K562 (cell line): ENCODE measurements around the gene MLH1. TPM values are rescaled to one million over a fixed set of nuclear protein-coding genes. Genes with fewer than 3 reads are reported as not detected.
A peak's percentile ranks its signal among the peaks of the same experiment; 100 is the strongest.

Experiments
- ATAC-seq: fragments of 200-7000 bp; cut with Tn5 transposase; 3 replicates; pipeline ENCODE4 v1.9.1; 2020; ENCODE audit warnings: moderate library complexity
- BruUV-seq: library from RNA; stranded (reverse); fragments of 400-500 nt; replicated peaks from 2 replicates; lab custom pipeline; 2021; lab: Mats Ljungman, UMichigan
- CTCF ChIA-PET: fragments of 300-600 bp; formaldehyde crosslinking; extraction: SDS; loops from one replicate; lab custom pipeline; 2021; ENCODE audit warnings: low intra/inter-chr PET ratio; lab: Yijun Ruan, JAX
- POLR2A ChIA-PET: fragments of 300-600, 350-650 bp; sonication (Branson Sonifier 250); formaldehyde crosslinking; extraction: SDS; loops from one replicate; lab custom pipeline; 2021; ENCODE audit warnings: antibody characterized with exemption, inconsistent platforms; lab: Yijun Ruan, JAX
- DNase-seq, 4 experiments: peaks; one replicate each; pipeline versions ENCODE4 v3.0.0 to v3.0.0-alpha.2; 2011 to 2018; ENCODE audit warnings: low spot score in 3 of 4, mixed read lengths in 3 of 4; ENCODE audit errors: extremely low read depth in 1 of 4
- FAIRE-seq: peaks from 2 replicates; lab custom pipeline; 2011; peaks lifted over from hg19 to GRCh38; lab: Jason Lieb, UNC
- H2AFZ ChIP-seq: 2 replicates; pipeline ENCODE4 v1.6.0; 2011; ENCODE audit warnings: low read depth, low read length, control low read depth, inconsistent platforms
- H3K27ac ChIP-seq: fragments of 200-600 bp; 3 replicates; pipeline ENCODE4 v1.8.0; 2011; ENCODE audit warnings: low read depth, mild to moderate bottlenecking, control low read depth, inconsistent platforms, low read length, moderate library complexity, mixed read lengths; ENCODE audit errors: extremely low read depth
- H3K27me3 ChIP-seq, 2 experiments: fragments of 300-600 bp in 1 of 2; 2 replicates in 1 of 2; 3 replicates in 1 of 2; pipeline versions ENCODE4 v1.6.0 to v1.8.0; 2011; ENCODE audit warnings: inconsistent platforms in 2 of 2, low read length in 2 of 2, mild to moderate bottlenecking in 1 of 2, mixed read lengths in 1 of 2, moderate library complexity in 1 of 2; ENCODE audit not compliant: control insufficient read depth in 2 of 2, insufficient read depth in 2 of 2
- H3K36me3 ChIP-seq: fragments of 300-600 bp; 3 replicates; pipeline ENCODE4 v1.8.0; 2011; ENCODE audit warnings: mild to moderate bottlenecking, low read length, inconsistent platforms; ENCODE audit not compliant: control insufficient read depth, insufficient read depth
- H3K4me1 ChIP-seq, 2 experiments: fragments of 200-600 bp in 1 of 2; replicated peaks in 1 of 2; 2 replicates in 1 of 2; 3 replicates in 1 of 2; pipeline versions ENCODE4 v1.5.1 to v1.8.0; 2011; ENCODE audit warnings: inconsistent platforms in 2 of 2, low read length in 2 of 2, mild to moderate bottlenecking in 1 of 2, mixed read lengths in 1 of 2, moderate library complexity in 1 of 2; ENCODE audit not compliant: control insufficient read depth in 2 of 2, insufficient read depth in 2 of 2
- H3K4me2 ChIP-seq: 2 replicates; pipeline ENCODE4 v1.6.1; 2011; ENCODE audit warnings: low read length, control low read depth, inconsistent platforms, mixed read lengths; ENCODE audit not compliant: insufficient read depth
- H3K4me3 ChIP-seq: fragments of 200-600 bp; sonication (generic), shearing (Covaris generic); 2 replicates; pipeline ENCODE4 v1.5.1; 2016; ENCODE audit warnings: control low read depth, inconsistent platforms
- H3K79me2 ChIP-seq: fragments of 200-600 bp; 3 replicates; pipeline ENCODE4 v1.8.0; 2011; ENCODE audit warnings: low read length, inconsistent platforms; ENCODE audit not compliant: control insufficient read depth, insufficient read depth
- H3K9ac ChIP-seq, 2 experiments: 2 replicates each; pipeline versions ENCODE4 v1.6.0 to v1.6.1; 2011; ENCODE audit warnings: low read depth in 2 of 2, low read length in 2 of 2, control low read depth in 1 of 2, inconsistent platforms in 1 of 2, mild to moderate bottlenecking in 1 of 2, mixed read lengths in 1 of 2; ENCODE audit not compliant: insufficient read depth in 1 of 2
- H3K9me1 ChIP-seq: one replicate; pipeline ENCODE4 v1.6.0; 2011; ENCODE audit warnings: inconsistent platforms, mild to moderate bottlenecking, low read length, moderate library complexity; ENCODE audit not compliant: control insufficient read depth, insufficient read depth
- H3K9me3 ChIP-seq: replicated peaks from 2 replicates; pipeline ENCODE4 v1.5.1; 2011; ENCODE audit warnings: low read depth, low read length, inconsistent platforms; ENCODE audit not compliant: control insufficient read depth, insufficient read depth
- H4K20me1 ChIP-seq: replicated peaks from 2 replicates; pipeline ENCODE4 v1.6.1; 2011; ENCODE audit warnings: low read length, inconsistent platforms, mixed read lengths; ENCODE audit not compliant: control insufficient read depth, insufficient read depth
- ARHGAP35 ChIP-seq: fragments of 450-650 bp; IDR thresholded peaks from 2 replicates; pipeline ENCODE4 v1.6.1; 2018; ENCODE audit not compliant: partially characterized antibody
- ATF1 ChIP-seq, 2 experiments: fragments of 450-650 bp in 1 of 2; IDR thresholded peaks; 2 replicates each; pipeline ENCODE4 v1.6.1; 2016; ENCODE audit warnings: missing compliant biosample characterization in 1 of 2, missing genetic modification characterization in 1 of 2
- GABPB1 ChIP-seq: sonication (generic); formaldehyde crosslinking; IDR thresholded peaks from 2 replicates; pipeline ENCODE4 v1.8.0; 2022; ENCODE audit warnings: mild to moderate bottlenecking, missing genetic modification reagents
- IRF2 ChIP-seq: sonication (generic); formaldehyde crosslinking; IDR thresholded peaks from 2 replicates; pipeline ENCODE4 v1.8.1; 2022; ENCODE audit warnings: mild to moderate bottlenecking, missing genetic modification reagents
- NBN ChIP-seq: fragments of 450-650 bp; IDR thresholded peaks from 2 replicates; pipeline ENCODE4 v1.6.1; 2016; ENCODE audit warnings: low read depth, mild to moderate bottlenecking
- PTBP1 ChIP-seq: fragments of 200-400 bp; formaldehyde crosslinking; IDR thresholded peaks from 2 replicates; pipeline ENCODE4 v1.6.1; 2017; ENCODE audit warnings: low read depth, low read length
- RBM34 ChIP-seq: fragments of 200-400 bp; formaldehyde crosslinking; IDR thresholded peaks from 2 replicates; pipeline ENCODE4 v1.6.1; 2018; ENCODE audit warnings: low read length, borderline replicate concordance; ENCODE audit not compliant: insufficient read depth
- TAF7 ChIP-seq: fragments of 450-650 bp; IDR thresholded peaks from 2 replicates; pipeline ENCODE4 v1.6.1; 2016; ENCODE audit warnings: missing genetic modification characterization, missing compliant biosample characterization
- TBL1XR1 ChIP-seq, 2 experiments: IDR thresholded peaks; 2 replicates each; pipeline ENCODE4 v1.6.1; 2012; ENCODE audit warnings: improper control_type of control experiment in 2 of 2, low read length in 2 of 2, mild to moderate bottlenecking in 1 of 2
- ZNF274 ChIP-seq: IDR thresholded peaks from 2 replicates; pipeline ENCODE4 v1.6.1; 2011; ENCODE audit warnings: low read depth, mild to moderate bottlenecking, low read length, moderate library complexity, borderline replicate concordance
- ZNF347 ChIP-seq: fragments of 450-650 bp; formaldehyde crosslinking; IDR thresholded peaks from 2 replicates; pipeline ENCODE4 v1.4.0; 2020; ENCODE audit warnings: low read depth, mild to moderate bottlenecking, moderate library complexity
- WGBS: fragments of 100-300 bp; shearing (Covaris generic); methylation state at CpG from one replicate; pipeline ENCODE4 v1.1.6; 2016; ENCODE audit warnings: low coverage, mixed read lengths; ENCODE audit not compliant: insufficient coverage; ENCODE audit errors: missing lambda C conversion rate; 5-methylcytosine and 5-hydroxymethylcytosine counted together
- in situ Hi-C: fragments of 300-500 bp; cut with MboI; formaldehyde crosslinking; loops from 4 replicates; pipeline ENCODE4 v1.15.0; 2018; ENCODE audit warnings: inconsistent platforms, mixed read lengths
- intact Hi-C: fragments of 100-400 bp; cut with micrococcal nuclease; formaldehyde crosslinking; loops from 2 replicates; pipeline ENCODE4 v1.14.2; 2022
- polyA plus RNA-seq, 8 experiments: library from polyadenylated mRNA; depleted of rRNA in 4 of 8; stranded (reverse) in 5 of 8; unstranded in 3 of 8; fragments of >200 nt; fragmentation: Nextera tagmentation in 2 of 8; fragmentation: Illumina TruSeq in 1 of 8; extraction: Ambion mirVana in 2 of 8; extraction: Trizol in 1 of 8; gene quantifications; 2 replicates each; pipeline versions ENCODE4 v1.2.1 to v1.2.3, GENCODE V29; 2011 to 2014; ENCODE audit warnings: inconsistent platforms in 1 of 8, missing spikeins in 1 of 8
- total RNA-seq, 7 experiments: library from RNA; depleted of rRNA in 6 of 7; stranded (reverse); fragments of >200 nt in 6 of 7; fragmentation: Illumina TruSeq in 2 of 7; extraction: Trizol in 2 of 7; gene quantifications; 2 replicates each; pipeline versions ENCODE4 v1.2.1 to v1.2.3, GENCODE V29; 2011 to 2021; ENCODE audit warnings: low replicate concordance in 1 of 7
- TF ChIP-seq, protein P1 (sequence below): fragments of 250-450 bp; sonication (Bioruptor Pico); IDR thresholded peaks from 2 replicates; pipeline ENCODE4 v1.4.0; 2020; ENCODE audit warnings: mild to moderate bottlenecking, moderate library complexity
- TF ChIP-seq, protein P2 (sequence below), 2 experiments: IDR thresholded peaks in 1 of 2; conservative IDR thresholded peaks in 1 of 2; 2 replicates each; pipeline ENCODE4 v1.6.1; 2016; ENCODE audit warnings: low read depth in 2 of 2, mild to moderate bottlenecking in 1 of 2, missing compliant biosample characterization in 1 of 2, missing genetic modification characterization in 1 of 2, moderate library complexity in 1 of 2
- TF ChIP-seq, protein P3 (sequence below): fragments of 150-350 bp; IDR thresholded peaks from 2 replicates; pipeline ENCODE4 v1.6.1; 2014; ENCODE audit warnings: low read depth, mild to moderate bottlenecking, low read length, borderline replicate concordance

Gene MLH1
- total and polyA plus RNA-seq, 9 of the 15 experiments (the other 6 are each of a cell fraction or from before 2014, with no cell fraction given): 76.4 to 155 (median 117) TPM

DNA sequence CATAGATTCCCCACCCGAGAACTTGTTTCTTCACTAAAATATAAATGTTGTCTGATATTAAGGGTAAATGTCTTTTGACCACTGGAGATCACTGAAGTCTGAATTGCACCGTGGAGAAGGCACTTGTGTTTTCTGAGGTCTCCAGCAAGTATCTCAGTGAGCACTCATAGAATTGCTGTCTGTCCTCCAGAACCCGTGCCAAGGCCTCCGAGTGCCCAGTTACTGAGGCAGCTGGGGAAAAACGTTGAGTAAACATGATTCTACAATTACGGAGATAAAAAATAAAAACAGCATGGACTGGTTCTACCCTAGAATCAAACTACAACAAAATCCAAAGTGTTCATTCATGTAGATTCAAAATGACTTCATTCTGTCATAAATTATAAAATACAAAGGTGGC, 60.0 kb downstream of the MLH1 start:
- Histone ChIP-seq H3K27ac (no peak overlapping the region), H3K36me3 (peaks cover 90% of the 10 kb centered on the region), H3K4me3 (no peak overlapping the region), H3K9ac (no peak overlapping the region), H3K27me3 (no peaks in the 10 kb centered on the region), H2AFZ (no peak overlapping the region), H4K20me1 (no peaks in the 10 kb centered on the region), H3K4me2 (no peak overlapping the region), H3K9me1 (no peaks in the 10 kb centered on the region), H3K79me2 (no peaks in the 10 kb centered on the region), H3K4me1 (peaks cover 0 to 3% of the 10 kb centered on the region in 2 experiments; a peak in 2 of 5 replicates), H3K9me3 (no peaks in the 10 kb centered on the region)
- 85% methylated on average over 6 of the region's 6 CpGs for WGBS
- in situ Hi-C loops (no loop called here), intact Hi-C loops (no loop called here)
- ATAC-seq (no peak), FAIRE-seq (no peak), DNase-seq (no peak)
- TSS peak; percentile 36 for BruUV-seq
- ChIA-PET CTCF (no interaction called here), POLR2A (no interaction called here)
- no peak for TF ChIP-seq TAF7 (tag)
- no peak for TF ChIP-seq RBM34
- TF ChIP-seq ZNF347 (CRISPR knock-in tag): no peak
- TF ChIP-seq ATF1 (CRISPR knock-in tag; IDR thresholded peaks at IDR 0.05): no peak
- TF ChIP-seq ATF1 (tag; IDR thresholded peaks at IDR 0.05): no peak
- no peak for TF ChIP-seq TBL1XR1 (IDR thresholded peaks at IDR 0.05; ENCODE audit: low read length in 2 of 2)
- TF ChIP-seq, protein P1, sequence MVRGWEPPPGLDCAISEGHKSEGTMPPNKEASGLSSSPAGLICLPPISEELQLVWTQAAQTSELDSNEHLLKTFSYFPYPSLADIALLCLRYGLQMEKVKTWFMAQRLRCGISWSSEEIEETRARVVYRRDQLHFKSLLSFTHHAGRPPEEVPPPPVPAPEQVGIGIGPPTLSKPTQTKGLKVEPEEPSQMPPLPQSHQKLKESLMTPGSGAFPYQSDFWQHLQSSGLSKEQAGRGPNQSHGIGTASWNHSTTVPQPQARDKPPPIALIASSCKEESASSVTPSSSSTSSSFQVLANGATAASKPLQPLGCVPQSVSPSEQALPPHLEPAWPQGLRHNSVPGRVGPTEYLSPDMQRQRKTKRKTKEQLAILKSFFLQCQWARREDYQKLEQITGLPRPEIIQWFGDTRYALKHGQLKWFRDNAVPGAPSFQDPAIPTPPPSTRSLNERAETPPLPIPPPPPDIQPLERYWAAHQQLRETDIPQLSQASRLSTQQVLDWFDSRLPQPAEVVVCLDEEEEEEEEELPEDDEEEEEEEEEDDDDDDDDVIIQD (CRISPR knock-in tag): no peak
- TF ChIP-seq PTBP1: no peak
- TF ChIP-seq GABPB1 (CRISPR knock-in tag): no peak
- TF ChIP-seq, protein P2, sequence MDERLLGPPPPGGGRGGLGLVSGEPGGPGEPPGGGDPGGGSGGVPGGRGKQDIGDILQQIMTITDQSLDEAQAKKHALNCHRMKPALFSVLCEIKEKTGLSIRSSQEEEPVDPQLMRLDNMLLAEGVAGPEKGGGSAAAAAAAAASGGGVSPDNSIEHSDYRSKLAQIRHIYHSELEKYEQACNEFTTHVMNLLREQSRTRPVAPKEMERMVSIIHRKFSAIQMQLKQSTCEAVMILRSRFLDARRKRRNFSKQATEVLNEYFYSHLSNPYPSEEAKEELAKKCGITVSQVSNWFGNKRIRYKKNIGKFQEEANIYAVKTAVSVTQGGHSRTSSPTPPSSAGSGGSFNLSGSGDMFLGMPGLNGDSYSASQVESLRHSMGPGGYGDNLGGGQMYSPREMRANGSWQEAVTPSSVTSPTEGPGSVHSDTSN (CRISPR knock-in tag; IDR thresholded peaks at IDR 0.05; ENCODE audit: low read depth): no peak
- TF ChIP-seq, protein P2 (tag; conservative IDR thresholded peaks at IDR 0.05; ENCODE audit: low read depth): no peak
- no peak for TF ChIP-seq IRF2 (CRISPR knock-in tag)
- TF ChIP-seq ARHGAP35: no peak
- TF ChIP-seq, protein P3, sequence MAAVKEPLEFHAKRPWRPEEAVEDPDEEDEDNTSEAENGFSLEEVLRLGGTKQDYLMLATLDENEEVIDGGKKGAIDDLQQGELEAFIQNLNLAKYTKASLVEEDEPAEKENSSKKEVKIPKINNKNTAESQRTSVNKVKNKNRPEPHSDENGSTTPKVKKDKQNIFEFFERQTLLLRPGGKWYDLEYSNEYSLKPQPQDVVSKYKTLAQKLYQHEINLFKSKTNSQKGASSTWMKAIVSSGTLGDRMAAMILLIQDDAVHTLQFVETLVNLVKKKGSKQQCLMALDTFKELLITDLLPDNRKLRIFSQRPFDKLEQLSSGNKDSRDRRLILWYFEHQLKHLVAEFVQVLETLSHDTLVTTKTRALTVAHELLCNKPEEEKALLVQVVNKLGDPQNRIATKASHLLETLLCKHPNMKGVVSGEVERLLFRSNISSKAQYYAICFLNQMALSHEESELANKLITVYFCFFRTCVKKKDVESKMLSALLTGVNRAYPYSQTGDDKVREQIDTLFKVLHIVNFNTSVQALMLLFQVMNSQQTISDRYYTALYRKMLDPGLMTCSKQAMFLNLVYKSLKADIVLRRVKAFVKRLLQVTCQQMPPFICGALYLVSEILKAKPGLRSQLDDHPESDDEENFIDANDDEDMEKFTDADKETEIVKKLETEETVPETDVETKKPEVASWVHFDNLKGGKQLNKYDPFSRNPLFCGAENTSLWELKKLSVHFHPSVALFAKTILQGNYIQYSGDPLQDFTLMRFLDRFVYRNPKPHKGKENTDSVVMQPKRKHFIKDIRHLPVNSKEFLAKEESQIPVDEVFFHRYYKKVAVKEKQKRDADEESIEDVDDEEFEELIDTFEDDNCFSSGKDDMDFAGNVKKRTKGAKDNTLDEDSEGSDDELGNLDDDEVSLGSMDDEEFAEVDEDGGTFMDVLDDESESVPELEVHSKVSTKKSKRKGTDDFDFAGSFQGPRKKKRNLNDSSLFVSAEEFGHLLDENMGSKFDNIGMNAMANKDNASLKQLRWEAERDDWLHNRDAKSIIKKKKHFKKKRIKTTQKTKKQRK: no peak
- no peak for TF ChIP-seq ZNF274
- no peak for TF ChIP-seq NBN
